ENCODE results near the gene SREBF1. TPM values are rescaled to one million over a fixed set of nuclear protein-coding genes. Genes with fewer than 3 reads are reported as not detected.

Gene SREBF1
- total RNA-seq, 1 donor from 2014 or later, result 132 TPM

DNA sequence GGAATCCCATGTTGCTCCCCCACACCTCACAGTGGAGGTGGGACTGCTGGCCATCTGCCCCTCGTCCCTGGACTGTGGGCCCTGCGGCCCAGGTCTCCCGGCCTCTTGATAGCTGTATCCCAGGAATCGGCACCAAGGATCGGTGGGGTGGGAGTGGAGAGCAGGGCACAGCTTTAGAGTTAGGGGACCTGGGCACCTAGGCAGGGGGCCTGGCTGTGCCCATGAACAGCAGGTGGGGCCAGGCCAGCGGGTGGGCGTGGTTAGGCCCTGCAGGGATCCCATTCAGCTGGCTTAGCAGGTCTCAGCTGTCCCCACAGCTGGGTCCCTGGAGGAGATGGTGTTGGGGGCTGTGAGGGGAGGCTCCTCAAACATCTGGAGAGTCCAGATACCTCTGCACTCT lies 49.2 kb downstream of the SREBF1 start:
- DNase-seq (ENCODE audit: low read depth, low spot score), result no peak
- H3K27me3 Mint-ChIP-seq (ENCODE audit: low read depth), result peaks cover 2% of the 10 kb centered on the region
- TF ChIP-seq, protein P1, sequence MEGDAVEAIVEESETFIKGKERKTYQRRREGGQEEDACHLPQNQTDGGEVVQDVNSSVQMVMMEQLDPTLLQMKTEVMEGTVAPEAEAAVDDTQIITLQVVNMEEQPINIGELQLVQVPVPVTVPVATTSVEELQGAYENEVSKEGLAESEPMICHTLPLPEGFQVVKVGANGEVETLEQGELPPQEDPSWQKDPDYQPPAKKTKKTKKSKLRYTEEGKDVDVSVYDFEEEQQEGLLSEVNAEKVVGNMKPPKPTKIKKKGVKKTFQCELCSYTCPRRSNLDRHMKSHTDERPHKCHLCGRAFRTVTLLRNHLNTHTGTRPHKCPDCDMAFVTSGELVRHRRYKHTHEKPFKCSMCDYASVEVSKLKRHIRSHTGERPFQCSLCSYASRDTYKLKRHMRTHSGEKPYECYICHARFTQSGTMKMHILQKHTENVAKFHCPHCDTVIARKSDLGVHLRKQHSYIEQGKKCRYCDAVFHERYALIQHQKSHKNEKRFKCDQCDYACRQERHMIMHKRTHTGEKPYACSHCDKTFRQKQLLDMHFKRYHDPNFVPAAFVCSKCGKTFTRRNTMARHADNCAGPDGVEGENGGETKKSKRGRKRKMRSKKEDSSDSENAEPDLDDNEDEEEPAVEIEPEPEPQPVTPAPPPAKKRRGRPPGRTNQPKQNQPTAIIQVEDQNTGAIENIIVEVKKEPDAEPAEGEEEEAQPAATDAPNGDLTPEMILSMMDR (conservative IDR thresholded peaks at IDR 0.05), result no peak
- H3K36me3 Mint-ChIP-seq (ENCODE audit: low read depth), result no peaks in the 10 kb centered on the region
- no peak overlapping the region for H3K4me3 Mint-ChIP-seq
- H3K4me1 Mint-ChIP-seq, result peaks cover 69% of the 10 kb centered on the region
- no peaks in the 10 kb centered on the region for H3K9me3 Mint-ChIP-seq
- H3K27ac Mint-ChIP-seq (ENCODE audit: unreplicated experiment), result no peak overlapping the region

GRCh38 chr17:17786998-17787397 lies 49.8 kb downstream of the SREBF1 start:
- peak overlapping the region; percentile 50 for H3K27ac Mint-ChIP-seq (ENCODE audit: unreplicated experiment)
- H3K4me3 Mint-ChIP-seq, result peak overlapping the region; percentile 47
- no peaks in the 10 kb centered on the region for H3K36me3 Mint-ChIP-seq (ENCODE audit: low read depth)
- H3K4me1 Mint-ChIP-seq, result peaks cover 64% of the 10 kb centered on the region
- H3K9me3 Mint-ChIP-seq, result no peaks in the 10 kb centered on the region
- TF ChIP-seq, protein P1 (conservative IDR thresholded peaks at IDR 0.05), result no peak
- DNase-seq (ENCODE audit: low read depth, low spot score), result no peak
- peaks cover 2% of the 10 kb centered on the region for H3K27me3 Mint-ChIP-seq (ENCODE audit: low read depth)

GRCh38 chr17:17785407-17785806 lies 51.4 kb downstream of the SREBF1 start:
- no peak for DNase-seq (ENCODE audit: low read depth, low spot score)
- H3K4me1 Mint-ChIP-seq, result peaks cover 62% of the 10 kb centered on the region
- H3K27ac Mint-ChIP-seq (ENCODE audit: unreplicated experiment), result no peak overlapping the region
- TF ChIP-seq, protein P1 (conservative IDR thresholded peaks at IDR 0.05), result no peak
- H3K36me3 Mint-ChIP-seq (ENCODE audit: low read depth), result no peaks in the 10 kb centered on the region
- H3K4me3 Mint-ChIP-seq, result peak overlapping the region; percentile 83
- no peaks in the 10 kb centered on the region for H3K9me3 Mint-ChIP-seq
- H3K27me3 Mint-ChIP-seq (ENCODE audit: low read depth), result peaks cover 6% of the 10 kb centered on the region

DNA sequence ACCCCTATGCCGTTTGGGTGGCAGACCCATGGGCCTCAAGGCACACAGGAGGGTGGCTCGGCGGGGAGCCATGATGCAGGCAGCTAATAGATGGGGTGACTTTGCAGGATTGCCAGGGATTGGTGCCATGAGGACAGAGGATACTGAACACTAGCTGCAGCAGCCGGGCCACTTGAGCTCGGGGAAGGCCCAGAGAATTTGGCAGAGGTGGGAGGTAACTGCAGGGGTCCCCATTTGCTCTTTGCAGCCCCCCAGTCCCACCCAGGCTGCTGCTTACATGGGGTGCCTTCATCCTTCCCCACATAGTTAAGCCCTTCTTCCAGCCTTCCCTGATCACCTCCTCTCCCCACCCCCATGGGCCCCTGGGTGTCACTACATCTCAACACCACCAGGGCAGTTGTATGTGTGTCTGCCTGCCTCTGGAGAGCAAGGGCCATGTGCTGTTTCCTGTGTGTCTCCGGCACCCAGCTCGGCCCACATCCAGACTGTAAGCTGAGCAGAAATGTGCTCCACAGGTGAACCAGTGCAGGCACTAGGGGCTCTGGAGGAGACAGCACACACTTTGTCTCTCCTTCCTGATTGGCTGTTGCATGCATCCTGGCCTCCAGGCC lies 52.0 kb downstream of the SREBF1 start:
- Mint-ChIP-seq H3K4me3 (peak overlapping the region; percentile 87), H3K9me3 (no peaks in the 10 kb centered on the region), H3K4me1 (peaks cover 57% of the 10 kb centered on the region), H3K36me3 (ENCODE audit: low read depth) (no peaks in the 10 kb centered on the region), H3K27me3 (ENCODE audit: low read depth) (peaks cover 6% of the 10 kb centered on the region), H3K27ac (ENCODE audit: unreplicated experiment) (no peak overlapping the region)
- TF ChIP-seq, protein P1 (conservative IDR thresholded peaks at IDR 0.05), result peak; percentile 44
- no peak for DNase-seq (ENCODE audit: low read depth, low spot score)

DNA sequence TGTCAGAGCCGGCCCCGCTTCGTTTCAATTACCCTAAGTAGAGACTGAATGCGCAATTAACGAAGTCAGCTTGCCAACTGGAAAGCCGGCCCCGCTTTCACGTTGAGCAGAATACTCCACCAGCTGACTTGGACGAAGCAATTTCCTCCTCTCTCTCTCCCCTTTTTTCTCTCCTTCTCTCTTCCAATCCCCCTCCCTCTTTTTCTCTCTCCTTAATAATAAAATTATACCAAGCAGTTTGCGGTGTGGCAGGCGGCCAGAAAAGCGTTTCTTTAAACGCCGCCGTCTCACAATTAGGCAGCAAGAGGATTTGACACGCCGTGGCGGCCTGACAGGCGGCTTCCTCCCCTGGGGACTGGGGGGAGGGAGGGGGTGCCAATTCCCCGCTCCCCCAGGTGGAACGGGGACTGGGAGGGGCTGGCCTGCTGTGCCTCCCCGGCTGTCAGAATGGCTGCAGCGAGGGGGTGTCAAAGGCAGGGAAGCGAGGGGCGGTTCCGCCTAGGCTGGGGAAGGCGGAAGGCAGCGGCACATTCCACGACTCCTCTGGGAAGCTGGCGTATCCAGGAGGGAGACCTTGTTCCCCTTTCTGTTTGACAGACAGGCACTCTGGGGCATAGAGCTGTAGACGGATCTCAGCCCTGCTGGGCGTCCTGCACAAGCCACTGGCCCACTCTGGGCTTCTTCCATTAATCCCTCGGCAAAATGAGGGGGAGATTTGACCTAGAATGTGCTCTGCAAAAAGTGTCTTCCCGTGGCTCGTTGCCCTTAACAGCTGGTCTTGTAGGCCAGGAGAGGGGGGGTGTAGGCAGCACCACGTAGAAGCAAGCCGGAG lies 52.7 kb downstream of the SREBF1 start:
- TF ChIP-seq, protein P1 (conservative IDR thresholded peaks at IDR 0.05), result no peak
- Mint-ChIP-seq H3K4me3 (peak overlapping the region; percentile 87), H3K27ac (ENCODE audit: unreplicated experiment) (no peak overlapping the region), H3K36me3 (ENCODE audit: low read depth) (no peaks in the 10 kb centered on the region), H3K9me3 (no peaks in the 10 kb centered on the region), H3K4me1 (peaks cover 51% of the 10 kb centered on the region), H3K27me3 (ENCODE audit: low read depth) (peaks cover 6% of the 10 kb centered on the region)
- DNase-seq (ENCODE audit: low read depth, low spot score), result peak; percentile 17
